RWPE1 (cell line): ENCODE data around the gene CAV3.

Experiments
- CTCF ChIA-PET: fragments of 350-600 bp; sonication (Branson Sonifier 250); formaldehyde crosslinking; extraction: SDS; loops from one replicate; lab custom pipeline; 2021; lab: Yijun Ruan, JAX
- POLR2A ChIA-PET: fragments of 400-600 bp; formaldehyde crosslinking; extraction: SDS; loops from one replicate; lab custom pipeline; 2020; ENCODE audit warnings: antibody characterized with exemption; ENCODE audit not compliant: low non-redundant PET; lab: Yijun Ruan, JAX
- DNase-seq: peaks from one replicate; pipeline ENCODE4 v3.0.0; 2012; ENCODE audit warnings: low spot score
- H3K27ac ChIP-seq: fragments of 450-650 bp; 2 replicates; pipeline ENCODE4 v1.5.1; 2017
- TF ChIP-seq, protein P1 (sequence below): fragments of 450-650 bp; conservative IDR thresholded peaks from 2 replicates; pipeline ENCODE4 v1.5.1; 2017; ENCODE audit warnings: low read depth, mild to moderate bottlenecking

The CAV3 gene

GRCh38 chr3:8752832-8753231 lies 19.2 kb downstream of the CAV3 start:
- no peak overlapping the region for H3K27ac ChIP-seq
- TF ChIP-seq, protein P1, sequence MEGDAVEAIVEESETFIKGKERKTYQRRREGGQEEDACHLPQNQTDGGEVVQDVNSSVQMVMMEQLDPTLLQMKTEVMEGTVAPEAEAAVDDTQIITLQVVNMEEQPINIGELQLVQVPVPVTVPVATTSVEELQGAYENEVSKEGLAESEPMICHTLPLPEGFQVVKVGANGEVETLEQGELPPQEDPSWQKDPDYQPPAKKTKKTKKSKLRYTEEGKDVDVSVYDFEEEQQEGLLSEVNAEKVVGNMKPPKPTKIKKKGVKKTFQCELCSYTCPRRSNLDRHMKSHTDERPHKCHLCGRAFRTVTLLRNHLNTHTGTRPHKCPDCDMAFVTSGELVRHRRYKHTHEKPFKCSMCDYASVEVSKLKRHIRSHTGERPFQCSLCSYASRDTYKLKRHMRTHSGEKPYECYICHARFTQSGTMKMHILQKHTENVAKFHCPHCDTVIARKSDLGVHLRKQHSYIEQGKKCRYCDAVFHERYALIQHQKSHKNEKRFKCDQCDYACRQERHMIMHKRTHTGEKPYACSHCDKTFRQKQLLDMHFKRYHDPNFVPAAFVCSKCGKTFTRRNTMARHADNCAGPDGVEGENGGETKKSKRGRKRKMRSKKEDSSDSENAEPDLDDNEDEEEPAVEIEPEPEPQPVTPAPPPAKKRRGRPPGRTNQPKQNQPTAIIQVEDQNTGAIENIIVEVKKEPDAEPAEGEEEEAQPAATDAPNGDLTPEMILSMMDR, result no peak
- no peak for DNase-seq
- ChIA-PET POLR2A (no interaction called here), CTCF (no interaction called here)

- ChIA-PET CTCF (no interaction called here), POLR2A (no interaction called here)
- H3K27ac ChIP-seq, result no peak overlapping the region
- DNase-seq, result no peak
- TF ChIP-seq, protein P1, result no peak
Measured at GRCh38 chr3:8755097-8755496, 21.5 kb downstream of the CAV3 start.

DNA sequence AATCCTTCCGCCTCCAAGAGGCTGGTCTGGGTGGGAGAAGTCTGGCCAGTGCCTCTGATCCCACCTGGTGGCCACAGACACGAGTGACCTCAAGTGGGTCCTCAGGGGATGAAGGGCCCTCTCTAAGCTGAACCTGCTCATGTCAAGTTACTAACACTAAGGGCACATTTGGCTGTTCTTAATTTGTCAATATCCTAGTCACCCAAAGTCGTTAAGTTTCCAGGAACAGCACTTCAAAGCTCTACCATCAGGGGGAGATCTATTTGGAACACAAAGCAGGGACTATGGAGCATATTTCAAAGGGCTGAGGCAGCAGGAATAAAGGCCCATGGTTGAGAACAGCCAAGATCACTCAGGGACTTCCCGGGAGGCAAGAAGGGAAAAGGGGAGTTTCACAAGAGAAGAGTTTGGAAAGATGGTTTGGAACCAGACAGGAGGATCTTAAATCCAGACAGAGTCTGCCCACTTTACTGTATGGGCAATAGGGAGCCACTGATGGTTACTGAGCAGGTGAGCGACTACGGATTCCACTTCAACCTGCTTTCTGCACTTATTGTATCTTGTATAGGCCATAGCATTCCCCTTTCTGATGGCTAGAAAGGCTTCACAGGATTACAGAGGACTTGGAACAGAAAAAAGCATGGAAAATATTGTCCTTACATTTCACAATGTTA lies 22.1 kb downstream of the CAV3 start:
- TF ChIP-seq, protein P1, result no peak
- no peak for DNase-seq

DNA sequence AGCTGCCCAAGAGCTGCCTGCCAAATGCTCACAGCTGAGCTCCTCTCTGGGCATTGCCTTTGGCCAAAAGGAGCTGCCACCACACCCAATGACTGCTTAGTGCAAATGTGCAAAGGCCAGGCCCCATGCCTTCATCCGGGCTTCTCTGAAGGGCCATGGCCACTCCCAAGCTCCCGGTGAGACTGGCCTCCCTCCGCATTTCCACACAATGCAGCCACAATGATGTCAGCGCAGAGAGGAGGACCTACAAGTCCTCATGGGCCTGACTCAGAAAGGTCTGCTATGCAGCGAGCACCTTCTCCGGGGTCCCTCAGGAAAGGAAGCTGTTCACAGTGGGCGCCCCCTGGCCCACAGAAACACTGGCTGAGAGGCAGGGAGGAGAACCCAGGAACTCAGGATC lies 23.1 kb downstream of the CAV3 start:
- H3K27ac ChIP-seq, result no peak overlapping the region
- CTCF ChIA-PET, result no interaction called here
- no peak for DNase-seq
- POLR2A ChIA-PET, result no interaction called here
- TF ChIP-seq, protein P1, result no peak

More for the DNA sequence above, 22.1 kb downstream of the CAV3 start:
- no peak overlapping the region for H3K27ac ChIP-seq
- ChIA-PET POLR2A (no interaction called here), CTCF (no interaction called here)

GRCh38 chr3:8757551-8758518 lies 24.2 kb downstream of the CAV3 start:
- peak; percentile 50 for DNase-seq
- CTCF ChIA-PET, result no interaction called here
- no peak overlapping the region for H3K27ac ChIP-seq
- POLR2A ChIA-PET, result no interaction called here
- TF ChIP-seq, protein P1, result no peak

DNA sequence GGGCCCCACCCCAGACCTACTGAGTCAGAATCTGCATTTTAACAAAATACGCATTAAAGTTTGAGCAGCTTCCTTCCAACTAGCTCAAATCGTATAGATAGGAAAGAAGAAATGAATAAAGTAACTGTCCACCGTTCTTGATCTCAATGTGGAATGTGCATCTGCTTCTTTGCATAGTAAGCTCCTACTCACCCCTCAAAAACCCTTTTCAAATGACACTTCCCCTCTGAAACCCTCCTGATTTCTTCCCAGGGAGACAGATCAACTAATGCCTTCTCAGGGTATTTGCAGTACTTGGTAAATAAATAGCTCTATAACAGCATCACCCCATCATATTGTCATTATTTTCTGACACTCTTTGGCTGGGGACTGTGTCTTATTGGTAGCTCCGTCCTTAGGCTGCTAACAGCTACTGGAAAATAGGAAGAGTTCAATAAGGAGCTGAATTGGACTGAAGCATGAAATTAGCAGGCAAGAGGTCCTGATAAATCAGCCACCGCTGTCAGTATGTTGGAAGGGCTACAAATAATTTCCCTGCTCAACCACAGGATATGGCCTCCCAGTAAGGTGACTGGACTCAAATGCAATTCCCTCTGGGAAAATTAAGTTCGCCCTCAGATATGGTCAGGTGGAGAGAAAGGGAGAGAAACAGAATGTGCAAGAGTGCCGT lies 25.6 kb downstream of the CAV3 start:
- TF ChIP-seq, protein P1, result no peak

More for the DNA sequence above, 25.6 kb downstream of the CAV3 start:
- ChIA-PET CTCF (interaction anchor here (1.4 kb wide), 1 partner anchor 10 kb away, joined by 3 read pairs; the partner anchor contains the start of gene OXTR), POLR2A (interaction anchor here (0.5 kb wide), 1 partner anchor 10 kb away, joined by 3 read pairs; the partner anchor contains the start of gene OXTR)
- no peak overlapping the region; the same call in 1 of the 2 replicates for H3K27ac ChIP-seq
- no peak for DNase-seq
